Mucosa of descending colon (tissue), 3 donors: ENCODE data around the gene PTCD1. TPM values are rescaled to one million over a fixed set of nuclear protein-coding genes. Genes with fewer than 3 reads are reported as not detected.

Experiments
- ATAC-seq: fragments of 200-7000 bp; cut with Tn5 transposase; one replicate; pipeline ENCODE4 v1.9.1; 2020; ENCODE audit warnings: mild to moderate bottlenecking, moderate library complexity
- DNase-seq, 3 donors: peaks; one replicate each; pipeline ENCODE4 v3.0.0-alpha.2; 2020
- H3K36me3 ChIP-seq: fragments of 200-600 bp; one replicate; pipeline ENCODE4 v1.8.0; 2021; ENCODE audit warnings: low read depth, mild to moderate bottlenecking
- H3K4me1 ChIP-seq: fragments of 200-600 bp; one replicate; pipeline ENCODE4 v1.8.0; 2021; ENCODE audit warnings: low read depth, mild to moderate bottlenecking
- H3K4me3 ChIP-seq: fragments of 200-600 bp; one replicate; pipeline ENCODE4 v1.8.0; 2021; ENCODE audit warnings: mild to moderate bottlenecking
- H3K9me3 ChIP-seq: fragments of 200-600 bp; one replicate; pipeline ENCODE4 v1.8.0; 2021; ENCODE audit warnings: mild to moderate bottlenecking
- intact Hi-C, 2 donors: fragments of 100-400 bp; cut with DNase I in 1 of 2; cut with micrococcal nuclease in 1 of 2; formaldehyde crosslinking; loops; one replicate each; pipeline versions ENCODE4 v1.11.0 to v1.11.1; 2022; cut with DNase I, micrococcal nuclease
- total RNA-seq, 3 donors: library from RNA; stranded (reverse); fragmentation: NEBNext Ultra II Directional in 2 of 3; extraction: Animal tissue kit (Norgen Biotek cat#: 25700) in 2 of 3; gene quantifications; one replicate each; pipeline versions ENCODE4 v1.2.1 to v1.2.4, GENCODE V29; 2021 to 2023
- TF ChIP-seq, protein P1 (sequence below): fragments of 200-600 bp; IDR thresholded peaks from one replicate; pipeline ENCODE4 v1.8.0; 2022; ENCODE audit warnings: antibody characterized with exemption, mild to moderate bottlenecking
- donor health status: DM: no; HTN: no; CAD: no; lungs with moderate emphysema.
- donor health status: DM: no; HTN: no; CAD: no.
- donor health status: DM: no; HTN: yes; CAD: no.

The PTCD1 gene
- total RNA-seq, 3 donors from 2014 or later: 4.3 to 9.9 (median 6.6) TPM

DNA sequence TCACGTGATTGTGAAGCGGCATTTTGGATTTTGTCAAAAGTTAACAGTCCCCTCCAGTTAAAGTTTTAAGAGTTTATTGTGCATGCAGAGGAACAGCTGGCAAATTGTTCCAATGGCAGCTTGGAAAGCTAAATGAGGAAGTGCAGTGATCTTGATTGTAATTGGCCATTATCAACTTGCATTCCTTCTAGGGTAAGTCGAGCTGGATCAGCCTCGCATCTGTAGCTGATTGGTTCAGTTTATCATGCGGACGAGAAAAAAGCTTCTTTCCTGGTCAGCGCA, 34.7 kb upstream of the PTCD1 start:
- H3K9me3 ChIP-seq: no peaks in the 10 kb centered on the region
- H3K4me3 ChIP-seq: peak overlapping the region; percentile 50
- peak in 1 of 3 donors; percentile 55 for DNase-seq
- TF ChIP-seq, protein P1, sequence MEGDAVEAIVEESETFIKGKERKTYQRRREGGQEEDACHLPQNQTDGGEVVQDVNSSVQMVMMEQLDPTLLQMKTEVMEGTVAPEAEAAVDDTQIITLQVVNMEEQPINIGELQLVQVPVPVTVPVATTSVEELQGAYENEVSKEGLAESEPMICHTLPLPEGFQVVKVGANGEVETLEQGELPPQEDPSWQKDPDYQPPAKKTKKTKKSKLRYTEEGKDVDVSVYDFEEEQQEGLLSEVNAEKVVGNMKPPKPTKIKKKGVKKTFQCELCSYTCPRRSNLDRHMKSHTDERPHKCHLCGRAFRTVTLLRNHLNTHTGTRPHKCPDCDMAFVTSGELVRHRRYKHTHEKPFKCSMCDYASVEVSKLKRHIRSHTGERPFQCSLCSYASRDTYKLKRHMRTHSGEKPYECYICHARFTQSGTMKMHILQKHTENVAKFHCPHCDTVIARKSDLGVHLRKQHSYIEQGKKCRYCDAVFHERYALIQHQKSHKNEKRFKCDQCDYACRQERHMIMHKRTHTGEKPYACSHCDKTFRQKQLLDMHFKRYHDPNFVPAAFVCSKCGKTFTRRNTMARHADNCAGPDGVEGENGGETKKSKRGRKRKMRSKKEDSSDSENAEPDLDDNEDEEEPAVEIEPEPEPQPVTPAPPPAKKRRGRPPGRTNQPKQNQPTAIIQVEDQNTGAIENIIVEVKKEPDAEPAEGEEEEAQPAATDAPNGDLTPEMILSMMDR: no peak
- peaks cover 12% of the 10 kb centered on the region for H3K4me1 ChIP-seq
- intact Hi-C loops: no loop called here
- ATAC-seq: peak; percentile 69
- no peaks in the 10 kb centered on the region for H3K36me3 ChIP-seq

DNA sequence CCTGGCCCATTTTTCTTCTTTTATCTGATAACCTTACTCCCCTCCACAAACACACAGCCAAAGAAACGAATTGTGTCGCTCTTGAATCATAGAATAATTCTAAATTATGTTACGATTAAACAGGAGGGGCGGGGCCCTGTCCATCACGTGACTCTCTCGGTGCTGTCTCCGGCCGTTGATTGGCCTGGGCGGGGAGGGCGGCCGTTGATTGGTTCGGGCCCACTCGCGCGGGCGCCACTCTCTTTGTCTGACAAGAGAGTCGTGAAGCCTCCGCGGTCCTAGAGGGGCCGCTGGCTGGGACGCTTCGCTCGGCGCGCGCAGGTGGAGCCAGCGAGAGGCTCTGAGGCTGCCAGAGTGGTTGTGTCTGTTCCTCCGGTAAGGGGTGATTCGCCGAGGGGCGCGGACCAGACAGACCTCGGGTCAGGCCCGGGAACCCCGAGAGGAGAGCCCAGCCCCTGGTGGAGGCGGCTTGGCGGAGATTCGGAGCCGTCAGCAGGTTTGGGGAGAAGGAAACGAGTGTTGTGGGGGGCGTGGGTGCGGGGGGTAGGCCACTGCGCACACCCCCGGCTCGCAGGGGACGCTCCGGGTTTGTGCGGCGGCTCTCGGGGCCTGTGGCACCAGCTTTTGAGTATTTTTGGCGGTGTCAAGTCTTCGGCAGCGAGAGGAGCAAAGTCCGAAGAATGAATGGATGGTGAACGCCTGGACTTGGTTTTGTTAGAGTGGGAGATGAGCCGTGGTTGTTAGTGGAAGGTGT, 34.1 kb upstream of the PTCD1 start, which contains the start of gene ZNF789:
Gene ZNF789, plus strand, starts transcription at position 330 of the 754 bp plus-strand sequence. CDS start 3,567 bp downstream, outside the sequence.
- Histone ChIP-seq H3K36me3 (no peaks in the 10 kb centered on the region), H3K4me3 (peak within 1 kb of the TSS; percentile 50), H3K4me1 (peaks cover 12% of the 10 kb centered on the region), H3K9me3 (no peaks in the 10 kb centered on the region)
- peak; percentile 98 to 99 (median 99) for DNase-seq
- TF ChIP-seq, protein P1: no peak
- ATAC-seq: peak; percentile 96
- intact Hi-C loops: no loop called here

DNA sequence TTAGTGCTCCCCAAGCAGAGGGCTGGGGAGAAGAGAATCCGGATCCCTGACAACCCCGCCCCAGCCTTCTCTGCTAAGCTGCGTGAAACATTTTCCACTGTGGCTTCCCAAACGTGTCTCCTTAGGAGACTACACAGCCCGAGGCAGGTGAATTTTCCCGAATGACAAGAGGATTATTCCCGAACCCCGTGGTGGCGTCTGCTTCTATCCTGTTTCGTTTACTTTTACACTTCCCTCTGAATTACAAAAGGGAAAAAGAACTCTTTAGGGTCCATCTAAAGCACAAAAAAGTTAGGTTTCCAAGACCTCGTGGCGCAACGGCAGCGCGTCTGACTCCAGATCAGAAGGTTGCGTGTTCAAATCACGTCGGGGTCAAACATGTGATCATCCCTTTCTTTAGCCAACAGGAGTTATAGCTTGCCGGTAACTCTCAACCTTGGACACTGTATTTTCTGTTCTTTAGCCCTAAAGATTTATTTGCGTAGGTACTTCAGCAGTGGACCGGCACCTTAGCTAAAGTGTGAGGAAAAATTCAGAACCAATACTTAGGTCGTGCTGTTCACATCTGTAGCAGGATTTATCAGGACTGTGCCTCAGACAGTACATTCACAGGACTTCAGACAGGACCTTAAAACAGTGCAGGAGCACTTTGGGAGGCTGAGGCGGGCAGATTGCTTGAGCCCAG, 30.9 kb upstream of the PTCD1 start:
- no peaks in the 10 kb centered on the region for H3K9me3 ChIP-seq
- TF ChIP-seq, protein P1: no peak
- intact Hi-C loops: no loop called here

DNA sequence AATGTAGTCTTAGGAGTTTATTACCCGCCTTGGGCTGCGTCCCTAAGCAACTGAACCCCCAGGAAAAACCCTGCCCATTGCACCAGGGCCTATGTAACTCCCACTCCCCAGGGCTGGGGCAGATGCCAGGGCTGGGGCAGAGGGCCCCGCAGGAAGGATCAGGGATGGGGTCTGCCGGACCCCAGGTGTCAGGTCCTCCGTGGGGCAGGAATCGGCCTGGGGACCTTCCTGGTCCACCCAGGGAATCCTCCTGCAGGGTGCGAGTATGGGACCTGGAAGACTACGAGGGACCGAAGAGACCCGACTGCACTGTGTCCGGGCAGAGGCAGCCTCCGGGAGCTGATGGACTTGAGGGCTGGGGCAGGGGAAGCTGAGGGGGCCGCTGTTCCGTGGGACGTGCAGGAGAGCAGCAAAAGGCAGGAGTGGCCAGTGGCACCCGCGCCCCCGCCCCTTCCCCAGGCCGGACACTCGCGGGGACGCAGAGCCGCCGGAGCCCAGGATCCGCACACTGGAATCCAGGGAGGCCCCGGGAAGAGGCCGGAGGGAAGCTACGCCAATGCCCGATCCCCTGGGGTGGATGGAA, 29.8 kb upstream of the PTCD1 start:
- intact Hi-C loops: no loop called here
- TF ChIP-seq, protein P1: no peak
- ATAC-seq (no peak), DNase-seq (peak in 2 of 3 donors; percentile 27 to 51)
- Histone ChIP-seq H3K9me3 (no peaks in the 10 kb centered on the region), H3K4me3 (no peak overlapping the region), H3K36me3 (no peaks in the 10 kb centered on the region), H3K4me1 (peaks cover 21% of the 10 kb centered on the region)

More for the DNA sequence above, 30.9 kb upstream of the PTCD1 start:
- DNase-seq (peak in 1 of 3 donors; percentile 20), ATAC-seq (no peak)
- Histone ChIP-seq H3K36me3 (no peaks in the 10 kb centered on the region), H3K4me3 (no peak overlapping the region), H3K4me1 (peaks cover 18% of the 10 kb centered on the region)

DNA sequence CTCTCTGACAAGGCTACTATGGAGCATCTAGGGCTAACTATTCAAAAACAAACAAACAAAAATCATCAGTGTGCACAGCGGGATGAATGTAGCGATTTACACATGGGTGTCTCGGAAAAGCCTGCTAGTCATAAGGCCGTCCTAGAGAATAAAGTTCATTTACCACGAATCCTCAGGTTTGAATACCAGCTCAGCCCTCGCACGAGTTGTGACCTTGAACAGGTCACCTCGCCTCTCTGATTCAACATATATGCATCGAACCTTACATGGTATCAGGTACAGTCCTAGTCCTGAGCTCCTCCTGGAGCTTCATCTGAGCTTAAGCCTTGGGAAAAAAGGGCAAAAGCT, 26.8 kb upstream of the PTCD1 start:
- Histone ChIP-seq H3K4me1 (peaks cover 22% of the 10 kb centered on the region), H3K36me3 (no peaks in the 10 kb centered on the region), H3K9me3 (no peaks in the 10 kb centered on the region), H3K4me3 (peak overlapping the region; percentile 88)
- intact Hi-C loops: no loop called here
- TF ChIP-seq, protein P1: no peak
- DNase-seq (no peak), ATAC-seq (peak; percentile 42)
